Measurements from ENCODE around the gene ACSL5. TPM values are rescaled to one million over a fixed set of nuclear protein-coding genes. Genes with fewer than 3 reads are reported as not detected.
A peak's percentile ranks its signal among the peaks of the same experiment; 100 is the strongest.

ACSL5 gene
- total RNA-seq, 1 donor from 2014 or later: 0.68 TPM

DNA sequence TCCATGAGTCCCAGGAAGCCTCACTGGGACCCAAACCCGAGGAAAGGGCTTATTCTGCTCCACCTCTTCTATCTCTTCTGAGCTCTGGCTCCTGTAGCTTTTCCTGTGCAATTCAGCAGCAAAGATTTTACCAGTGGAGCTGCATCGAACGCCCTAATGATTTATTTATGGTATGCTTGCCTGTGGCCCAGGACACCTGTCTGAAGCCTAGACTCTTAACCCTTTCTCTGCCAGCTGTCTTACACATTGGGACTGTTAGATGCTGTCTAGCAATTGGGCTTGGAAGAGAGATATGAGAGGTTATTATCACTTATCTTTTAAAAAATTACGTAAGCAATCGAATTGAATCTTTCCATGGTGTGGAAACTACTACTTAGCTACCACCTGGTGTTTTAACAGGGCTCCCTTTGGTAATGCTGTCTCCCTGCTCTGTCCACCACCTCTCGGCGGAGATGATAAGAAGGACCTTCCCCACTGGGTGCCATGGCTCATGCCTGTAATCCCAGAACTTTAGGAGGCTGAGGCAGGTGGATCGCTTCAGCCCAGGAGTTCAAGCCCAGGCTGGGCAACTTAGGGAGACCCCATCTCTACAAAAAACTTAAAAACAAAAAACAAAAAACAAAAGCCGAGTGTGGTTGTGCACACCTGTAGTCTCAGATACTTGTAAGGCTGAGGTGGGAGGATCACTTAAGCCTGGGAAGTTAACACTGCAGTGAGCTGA is 8.8 kb downstream of the ACSL5 start:
- no peak overlapping the region for H3K27ac ChIP-seq (ENCODE audit: low read depth, low read length)
- H3K9ac ChIP-seq (ENCODE audit: low read length): no peak overlapping the region
- no peaks in the 10 kb centered on the region for H3K27me3 ChIP-seq (ENCODE audit: insufficient read depth, low read length)
- H3K4me3 ChIP-seq (ENCODE audit: insufficient read depth, low read depth, low read length): no peak overlapping the region
- DNase-seq (ENCODE audit: low read depth) (no peak), FAIRE-seq (no peak)
- H3K79me2 ChIP-seq (ENCODE audit: insufficient read depth, low read length): no peaks in the 10 kb centered on the region
- H4K20me1 ChIP-seq (ENCODE audit: insufficient read depth, low read length): no peaks in the 10 kb centered on the region
- no peak overlapping the region for H3K4me3 Mint-ChIP-seq (ENCODE audit: unreplicated experiment)
- H3K4me1 ChIP-seq (ENCODE audit: insufficient read depth, low read length): peaks cover 13% of the 10 kb centered on the region
- H3K4me1 Mint-ChIP-seq (ENCODE audit: low read depth, unreplicated experiment): peaks cover 16% of the 10 kb centered on the region
- H3K27me3 Mint-ChIP-seq (ENCODE audit: low read depth, unreplicated experiment): peaks cover 2% of the 10 kb centered on the region
- H3K36me3 Mint-ChIP-seq (ENCODE audit: low read depth, unreplicated experiment): no peaks in the 10 kb centered on the region
- TF ChIP-seq, protein P1, sequence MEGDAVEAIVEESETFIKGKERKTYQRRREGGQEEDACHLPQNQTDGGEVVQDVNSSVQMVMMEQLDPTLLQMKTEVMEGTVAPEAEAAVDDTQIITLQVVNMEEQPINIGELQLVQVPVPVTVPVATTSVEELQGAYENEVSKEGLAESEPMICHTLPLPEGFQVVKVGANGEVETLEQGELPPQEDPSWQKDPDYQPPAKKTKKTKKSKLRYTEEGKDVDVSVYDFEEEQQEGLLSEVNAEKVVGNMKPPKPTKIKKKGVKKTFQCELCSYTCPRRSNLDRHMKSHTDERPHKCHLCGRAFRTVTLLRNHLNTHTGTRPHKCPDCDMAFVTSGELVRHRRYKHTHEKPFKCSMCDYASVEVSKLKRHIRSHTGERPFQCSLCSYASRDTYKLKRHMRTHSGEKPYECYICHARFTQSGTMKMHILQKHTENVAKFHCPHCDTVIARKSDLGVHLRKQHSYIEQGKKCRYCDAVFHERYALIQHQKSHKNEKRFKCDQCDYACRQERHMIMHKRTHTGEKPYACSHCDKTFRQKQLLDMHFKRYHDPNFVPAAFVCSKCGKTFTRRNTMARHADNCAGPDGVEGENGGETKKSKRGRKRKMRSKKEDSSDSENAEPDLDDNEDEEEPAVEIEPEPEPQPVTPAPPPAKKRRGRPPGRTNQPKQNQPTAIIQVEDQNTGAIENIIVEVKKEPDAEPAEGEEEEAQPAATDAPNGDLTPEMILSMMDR (IDR thresholded peaks at IDR 0.05; ENCODE audit: insufficient read depth, low read depth, low read length): no peak
- TF ChIP-seq EZH2 (IDR thresholded peaks at IDR 0.05; ENCODE audit: insufficient read depth, low read length): no peak
- H3K27ac Mint-ChIP-seq (ENCODE audit: unreplicated experiment): no peak overlapping the region
- H2AFZ ChIP-seq (ENCODE audit: low read depth, low read length): no peak overlapping the region
- H3K36me3 ChIP-seq (ENCODE audit: insufficient read depth, low read length): no peaks in the 10 kb centered on the region
- H3K9me3 ChIP-seq (ENCODE audit: insufficient read depth, low read depth, low read length): no peaks in the 10 kb centered on the region
- no peak overlapping the region for H3K4me2 ChIP-seq (ENCODE audit: low read length)
- peaks cover 3% of the 10 kb centered on the region for H3K9me3 Mint-ChIP-seq (ENCODE audit: unreplicated experiment)

DNA sequence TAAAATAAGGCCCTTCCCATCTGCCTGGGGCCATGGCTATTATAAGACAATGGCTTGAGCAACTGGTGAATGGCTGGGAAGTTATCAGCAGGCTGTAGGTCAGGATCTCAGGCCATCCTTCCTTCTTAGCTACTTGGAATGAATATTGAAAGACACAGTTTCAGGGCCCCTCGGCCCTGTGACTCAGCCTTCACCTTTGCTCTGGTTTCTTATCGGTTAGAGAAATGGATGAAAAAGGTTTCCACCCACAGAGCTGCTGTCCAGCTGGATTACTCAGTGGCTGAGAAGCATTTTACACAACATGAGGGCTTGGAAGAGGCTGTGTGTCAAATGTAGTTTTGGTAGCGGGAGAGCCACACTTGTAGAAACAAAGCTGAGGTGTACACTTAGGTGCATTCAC is 9.4 kb downstream of the ACSL5 start:
- no peaks in the 10 kb centered on the region for H3K9me3 ChIP-seq (ENCODE audit: insufficient read depth, low read depth, low read length)
- H3K4me3 Mint-ChIP-seq (ENCODE audit: unreplicated experiment): no peak overlapping the region
- peak; percentile 65 for DNase-seq (ENCODE audit: low read depth)
- H3K9ac ChIP-seq (ENCODE audit: low read length): no peak overlapping the region
- peaks cover 2% of the 10 kb centered on the region for H3K27me3 Mint-ChIP-seq (ENCODE audit: low read depth, unreplicated experiment)
- H4K20me1 ChIP-seq (ENCODE audit: insufficient read depth, low read length): no peaks in the 10 kb centered on the region
- no peak overlapping the region for H3K27ac Mint-ChIP-seq (ENCODE audit: unreplicated experiment)
- no peaks in the 10 kb centered on the region for H3K36me3 ChIP-seq (ENCODE audit: insufficient read depth, low read length)
- peaks cover 3% of the 10 kb centered on the region for H3K9me3 Mint-ChIP-seq (ENCODE audit: unreplicated experiment)
- FAIRE-seq: no peak
- H3K4me3 ChIP-seq (ENCODE audit: insufficient read depth, low read depth, low read length): no peak overlapping the region
- no peaks in the 10 kb centered on the region for H3K27me3 ChIP-seq (ENCODE audit: insufficient read depth, low read length)
- peak overlapping the region; percentile 53 for H3K4me2 ChIP-seq (ENCODE audit: low read length)
- no peaks in the 10 kb centered on the region for H3K36me3 Mint-ChIP-seq (ENCODE audit: low read depth, unreplicated experiment)
- H3K4me1 ChIP-seq (ENCODE audit: insufficient read depth, low read length): peaks cover 13% of the 10 kb centered on the region
- peaks cover 16% of the 10 kb centered on the region for H3K4me1 Mint-ChIP-seq (ENCODE audit: low read depth, unreplicated experiment)
- no peaks in the 10 kb centered on the region for H3K79me2 ChIP-seq (ENCODE audit: insufficient read depth, low read length)
- TF ChIP-seq EZH2 (IDR thresholded peaks at IDR 0.05; ENCODE audit: insufficient read depth, low read length): no peak
- TF ChIP-seq, protein P1 (IDR thresholded peaks at IDR 0.05; ENCODE audit: insufficient read depth, low read depth, low read length): no peak
- H3K27ac ChIP-seq (ENCODE audit: low read depth, low read length): no peak overlapping the region
- no peak overlapping the region for H2AFZ ChIP-seq (ENCODE audit: low read depth, low read length)

GRCh38 chr10:112384141-112384540 is 10.2 kb downstream of the ACSL5 start:
- H3K27me3 Mint-ChIP-seq (ENCODE audit: low read depth, unreplicated experiment): peaks cover 2% of the 10 kb centered on the region
- Histone ChIP-seq H3K9ac (ENCODE audit: low read length) (no peak overlapping the region), H3K36me3 (ENCODE audit: insufficient read depth, low read length) (no peaks in the 10 kb centered on the region), H2AFZ (ENCODE audit: low read depth, low read length) (no peak overlapping the region), H3K27ac (ENCODE audit: low read depth, low read length) (no peak overlapping the region), H3K27me3 (ENCODE audit: insufficient read depth, low read length) (no peaks in the 10 kb centered on the region), H3K79me2 (ENCODE audit: insufficient read depth, low read length) (no peaks in the 10 kb centered on the region), H3K4me1 (ENCODE audit: insufficient read depth, low read length) (peaks cover 14% of the 10 kb centered on the region), H3K9me3 (ENCODE audit: insufficient read depth, low read depth, low read length) (no peaks in the 10 kb centered on the region), H3K4me2 (ENCODE audit: low read length) (no peak overlapping the region), H3K4me3 (ENCODE audit: insufficient read depth, low read depth, low read length) (no peak overlapping the region), H4K20me1 (ENCODE audit: insufficient read depth, low read length) (no peaks in the 10 kb centered on the region)
- H3K27ac Mint-ChIP-seq (ENCODE audit: unreplicated experiment): no peak overlapping the region
- no peak overlapping the region for H3K4me3 Mint-ChIP-seq (ENCODE audit: unreplicated experiment)
- DNase-seq (ENCODE audit: low read depth): no peak
- H3K9me3 Mint-ChIP-seq (ENCODE audit: unreplicated experiment): peaks cover 3% of the 10 kb centered on the region
- no peak for FAIRE-seq
- peaks cover 2% of the 10 kb centered on the region for H3K36me3 Mint-ChIP-seq (ENCODE audit: low read depth, unreplicated experiment)
- TF ChIP-seq EZH2 (IDR thresholded peaks at IDR 0.05; ENCODE audit: insufficient read depth, low read length): no peak
- TF ChIP-seq, protein P1 (IDR thresholded peaks at IDR 0.05; ENCODE audit: insufficient read depth, low read depth, low read length): no peak
- H3K4me1 Mint-ChIP-seq (ENCODE audit: low read depth, unreplicated experiment): peaks cover 16% of the 10 kb centered on the region

All from astrocyte (in vitro differentiated cells and primary cell).